Hepatocyte (in vitro differentiated cells): ENCODE results near the gene MEIOC. TPM values are rescaled to one million over a fixed set of nuclear protein-coding genes. Genes with fewer than 3 reads are reported as not detected.

Source experiments
- DNase-seq: peaks from one replicate; pipeline ENCODE4 v3.0.0-alpha.2; 2016; ENCODE audit warnings: low spot score
- H2AFZ ChIP-seq: fragments of 200-600 bp; sonication (generic); 2 replicates; pipeline ENCODE4 v1.6.0; 2016; ENCODE audit warnings: antibody characterized with exemption, mild to moderate bottlenecking
- H3K27ac ChIP-seq: fragments of 200-600 bp; sonication (generic); 2 replicates; pipeline ENCODE4 v1.5.1; 2016; ENCODE audit warnings: mild to moderate bottlenecking
- H3K27me3 ChIP-seq: fragments of 200-600 bp; sonication (generic); 2 replicates; pipeline ENCODE4 v1.6.1; 2016
- H3K36me3 ChIP-seq: fragments of 200-600 bp; sonication (generic); replicated peaks from 2 replicates; pipeline ENCODE4 v1.5.1; 2016; ENCODE audit warnings: low read depth; ENCODE audit not compliant: insufficient read depth
- H3K4me1 ChIP-seq: fragments of 200-600 bp; sonication (generic); 2 replicates; pipeline ENCODE4 v1.5.1; 2016; ENCODE audit warnings: mild to moderate bottlenecking, moderate library complexity; ENCODE audit not compliant: insufficient read depth
- H3K4me2 ChIP-seq: fragments of 200-600 bp; sonication (generic); 2 replicates; pipeline ENCODE4 v1.6.0; 2016
- H3K4me3 ChIP-seq: fragments of 200-600 bp; sonication (generic); 2 replicates; pipeline ENCODE4 v1.5.1; 2016; ENCODE audit warnings: mild to moderate bottlenecking
- H3K79me2 ChIP-seq: fragments of 200-600 bp; sonication (generic); 2 replicates; pipeline ENCODE4 v1.6.0; 2017; ENCODE audit warnings: mild to moderate bottlenecking
- H3K9me2 ChIP-seq: fragments of 200-600 bp; sonication (generic); replicated peaks from 2 replicates; pipeline ENCODE4 v1.6.0; 2017; ENCODE audit warnings: mild to moderate bottlenecking; ENCODE audit not compliant: insufficient read depth
- H3K9me3 ChIP-seq: fragments of 200-600 bp; sonication (generic); 2 replicates; pipeline ENCODE4 v1.5.1; 2016; ENCODE audit warnings: low read depth, mild to moderate bottlenecking
- H4K20me1 ChIP-seq: fragments of 200-600 bp; sonication (generic); 2 replicates; pipeline ENCODE4 v1.6.0; 2016; ENCODE audit warnings: mild to moderate bottlenecking; ENCODE audit not compliant: insufficient read depth, poor library complexity, severe bottlenecking
- EZH2 ChIP-seq: fragments of 200-600 bp; sonication (generic); IDR thresholded peaks from 2 replicates; pipeline ENCODE4 v1.6.1; 2016; ENCODE audit warnings: antibody characterized with exemption, mild to moderate bottlenecking, borderline replicate concordance
- EZH2phosphoT487 ChIP-seq: fragments of 200-600 bp; sonication (generic); IDR thresholded peaks from one replicate; pipeline ENCODE4 v1.6.1; 2018; ENCODE audit warnings: antibody characterized with exemption, mild to moderate bottlenecking, low read depth, moderate library complexity; ENCODE audit not compliant: unreplicated experiment, severe bottlenecking
- WGBS: methylation state at CpG from one replicate; pipeline ENCODE4 v1.1.6; 2016; ENCODE audit warnings: low lambda C conversion rate; ENCODE audit errors: missing lambda C conversion rate; 5-methylcytosine and 5-hydroxymethylcytosine counted together
- polyA plus RNA-seq: library from polyadenylated mRNA; unstranded; fragments of >200 nt; fragmentation: Nextera tagmentation; extraction: Ambion mirVana; gene quantifications from 2 replicates; pipeline ENCODE4 v1.2.1, GENCODE V29; 2016
- total RNA-seq: library from RNA; depleted of rRNA; stranded (reverse); fragments of >200 nt; gene quantifications from 2 replicates; pipeline ENCODE4 v1.2.3, GENCODE V29; 2014
- TF ChIP-seq, protein P1 (sequence below): fragments of 200-600 bp; sonication (generic); IDR thresholded peaks from 2 replicates; pipeline ENCODE4 v1.5.1; 2016; ENCODE audit warnings: antibody characterized with exemption, mild to moderate bottlenecking; ENCODE audit not compliant: poor library complexity

Gene MEIOC
- total RNA-seq (0.04 and 0.13 TPM in 2 replicates), polyA plus RNA-seq (0.18 and 0.28 TPM in 2 replicates)

DNA sequence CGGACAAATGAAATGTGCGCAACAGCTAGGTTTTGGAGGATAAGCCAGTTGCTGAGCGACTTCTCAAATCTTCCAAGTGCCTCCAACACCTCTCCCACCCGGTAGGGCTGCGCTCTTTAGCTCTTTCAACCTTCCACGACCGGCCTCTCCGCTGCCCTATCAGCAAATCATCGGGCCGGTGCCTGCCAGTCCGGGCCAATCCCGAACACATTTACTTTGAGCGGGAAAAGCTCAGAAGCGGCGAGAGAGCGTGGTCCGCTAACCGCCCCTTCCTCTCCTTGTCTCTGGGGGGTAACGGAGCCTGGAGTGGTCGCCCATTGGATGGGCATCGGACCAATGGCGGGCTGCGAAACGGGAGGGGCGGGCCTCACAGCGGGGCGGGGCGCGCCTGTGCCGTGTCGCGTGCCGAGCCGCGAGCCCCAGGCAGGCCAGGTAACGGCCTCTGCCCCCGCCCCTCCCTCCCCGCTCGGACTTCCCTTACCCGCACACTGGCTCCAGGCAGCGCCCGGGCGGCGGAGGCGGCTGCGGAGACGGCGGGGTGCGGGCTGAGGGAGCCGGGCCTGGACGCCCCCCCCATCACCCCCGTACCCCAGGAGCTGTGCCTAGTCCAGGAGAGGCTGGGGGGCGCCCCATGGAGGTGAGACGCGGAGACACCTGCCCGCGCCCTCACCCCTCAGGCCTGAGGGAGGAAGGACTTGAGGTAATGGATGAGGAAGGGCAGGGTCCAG is at the start of gene MEIOC:
TSS of gene MEIOC (plus strand) at position 486 of the 728 bp plus-strand sequence. CDS start at position 632, 146 bp downstream.
- Histone ChIP-seq H3K4me1 (peaks cover 3% of the 10 kb centered on the region), H3K79me2 (no peaks in the 10 kb centered on the region), H2AFZ (peak within 1 kb of the TSS; percentile 68), H3K9me3 (no peaks in the 10 kb centered on the region), H3K4me2 (peak within 1 kb of the TSS; percentile 85), H3K9me2 (no peaks in the 10 kb centered on the region), H4K20me1 (no peaks in the 10 kb centered on the region), H3K27ac (no peak within 1 kb of the TSS), H3K4me3 (no peak within 1 kb of the TSS), H3K36me3 (no peaks in the 10 kb centered on the region), H3K27me3 (peaks cover 23% of the 10 kb centered on the region)
- peak; percentile 33 for DNase-seq
- TF ChIP-seq, protein P1, sequence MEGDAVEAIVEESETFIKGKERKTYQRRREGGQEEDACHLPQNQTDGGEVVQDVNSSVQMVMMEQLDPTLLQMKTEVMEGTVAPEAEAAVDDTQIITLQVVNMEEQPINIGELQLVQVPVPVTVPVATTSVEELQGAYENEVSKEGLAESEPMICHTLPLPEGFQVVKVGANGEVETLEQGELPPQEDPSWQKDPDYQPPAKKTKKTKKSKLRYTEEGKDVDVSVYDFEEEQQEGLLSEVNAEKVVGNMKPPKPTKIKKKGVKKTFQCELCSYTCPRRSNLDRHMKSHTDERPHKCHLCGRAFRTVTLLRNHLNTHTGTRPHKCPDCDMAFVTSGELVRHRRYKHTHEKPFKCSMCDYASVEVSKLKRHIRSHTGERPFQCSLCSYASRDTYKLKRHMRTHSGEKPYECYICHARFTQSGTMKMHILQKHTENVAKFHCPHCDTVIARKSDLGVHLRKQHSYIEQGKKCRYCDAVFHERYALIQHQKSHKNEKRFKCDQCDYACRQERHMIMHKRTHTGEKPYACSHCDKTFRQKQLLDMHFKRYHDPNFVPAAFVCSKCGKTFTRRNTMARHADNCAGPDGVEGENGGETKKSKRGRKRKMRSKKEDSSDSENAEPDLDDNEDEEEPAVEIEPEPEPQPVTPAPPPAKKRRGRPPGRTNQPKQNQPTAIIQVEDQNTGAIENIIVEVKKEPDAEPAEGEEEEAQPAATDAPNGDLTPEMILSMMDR: peak; percentile 2
- TF ChIP-seq EZH2phosphoT487: no peak
- peak; percentile 29 for TF ChIP-seq EZH2
- WGBS: 26% methylated on average over 24 of the region's 57 CpGs

DNA sequence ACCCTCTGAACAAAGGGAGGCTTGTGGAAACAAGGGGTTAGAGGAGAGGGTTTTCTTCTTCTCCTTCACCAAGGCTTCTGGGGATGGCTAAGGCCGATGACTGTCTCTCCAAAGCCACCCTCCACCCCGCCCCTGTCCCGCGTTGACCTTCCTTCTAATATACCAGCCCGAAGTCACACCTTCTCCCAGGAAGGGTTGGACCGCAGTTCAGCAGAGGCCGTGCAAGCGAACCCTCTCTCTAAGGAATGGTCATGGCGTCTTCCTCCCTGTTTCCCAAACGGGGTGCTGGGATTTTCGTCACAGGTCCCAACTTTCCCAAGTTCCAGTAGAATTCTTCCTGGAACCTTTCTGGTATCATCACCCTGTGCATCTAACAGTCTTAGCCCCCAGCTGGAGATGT is 49.6 kb upstream of the MEIOC start:
- H3K4me1 ChIP-seq: peaks cover 17% of the 10 kb centered on the region
- H3K9me2 ChIP-seq: no peaks in the 10 kb centered on the region
- H3K9me3 ChIP-seq: no peaks in the 10 kb centered on the region
- H2AFZ ChIP-seq: no peak overlapping the region
- no peaks in the 10 kb centered on the region for H4K20me1 ChIP-seq
- H3K4me2 ChIP-seq: no peak overlapping the region
- no peak overlapping the region for H3K4me3 ChIP-seq
- no peaks in the 10 kb centered on the region for H3K79me2 ChIP-seq
- H3K36me3 ChIP-seq: no peaks in the 10 kb centered on the region
- no peak for DNase-seq
- no peak overlapping the region for H3K27ac ChIP-seq
- WGBS: 97% methylated on average over 11 of the region's 11 CpGs
- TF ChIP-seq EZH2phosphoT487 (no peak), EZH2 (no peak)
- TF ChIP-seq, protein P1: no peak
- no peaks in the 10 kb centered on the region for H3K27me3 ChIP-seq

DNA sequence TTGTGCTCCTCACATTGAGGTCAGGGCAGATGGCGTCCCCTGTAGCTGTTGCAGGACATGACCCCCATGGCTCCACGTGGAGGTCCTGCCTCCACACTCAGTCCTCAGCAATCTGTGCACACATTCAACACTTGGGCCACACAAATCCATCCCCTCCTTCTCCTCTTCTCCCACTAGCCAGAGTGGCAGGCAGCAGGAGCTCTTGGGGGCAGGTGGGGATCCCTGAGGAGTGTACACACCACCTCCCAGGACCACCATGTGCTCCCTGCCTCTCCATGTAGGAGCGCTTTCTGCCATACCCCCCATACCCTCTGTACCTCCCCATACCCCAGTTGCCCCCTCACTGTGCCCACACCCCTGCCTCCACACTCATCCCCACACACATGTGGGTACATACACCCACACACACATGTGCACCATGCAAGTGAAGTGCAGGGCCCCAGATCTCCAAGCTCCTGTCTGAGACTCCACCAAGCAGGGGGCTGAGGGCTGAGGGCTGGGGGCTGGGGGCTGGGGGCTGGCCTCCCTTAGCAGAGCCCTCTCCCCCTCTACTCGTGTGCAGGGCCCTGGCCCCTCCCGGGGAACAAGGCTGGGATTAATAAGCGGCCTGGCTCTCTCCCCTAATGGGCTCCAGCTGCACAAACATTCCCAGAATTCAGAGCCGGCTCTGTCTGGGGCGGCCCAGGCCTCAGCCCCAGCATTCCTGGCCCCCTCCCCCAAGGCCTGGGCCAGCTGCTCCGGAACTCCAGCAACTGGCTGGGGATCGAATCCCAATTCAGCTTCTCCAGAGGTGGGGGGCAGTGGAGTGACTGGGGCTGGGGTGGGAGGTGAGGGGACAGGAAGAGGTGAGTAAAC is 48.2 kb upstream of the MEIOC start:
- TF ChIP-seq EZH2: no peak
- TF ChIP-seq EZH2phosphoT487: no peak
- TF ChIP-seq, protein P1: no peak
- Histone ChIP-seq H3K9me2 (no peaks in the 10 kb centered on the region), H3K79me2 (no peaks in the 10 kb centered on the region), H3K4me1 (peaks cover 17% of the 10 kb centered on the region), H2AFZ (peak overlapping the region; percentile 24), H3K27ac (peak overlapping the region; percentile 76), H3K4me3 (no peak overlapping the region), H3K27me3 (no peaks in the 10 kb centered on the region), H3K36me3 (no peaks in the 10 kb centered on the region), H3K4me2 (no peak overlapping the region), H4K20me1 (no peaks in the 10 kb centered on the region), H3K9me3 (no peaks in the 10 kb centered on the region)
- WGBS: 47% methylated on average over 8 of the region's 10 CpGs
- DNase-seq: peak; percentile 32
